Body of pancreas (tissue), 4 donors: ENCODE data around the gene STPG3. TPM values are rescaled to one million over a fixed set of nuclear protein-coding genes. Genes with fewer than 3 reads are reported as not detected.

Experiments
- ATAC-seq: fragments of 150-250 bp; one replicate; pipeline ENCODE4 v1.9.1; 2016
- DNase-seq, 4 donors: peaks; one replicate each; pipeline ENCODE4 v3.0.0-alpha.2; 2019
- H3K27ac ChIP-seq, 4 donors: fragments of 200-600 bp; sonication (generic); 1 replicate in 3 of 4; 2 replicates in 1 of 4; pipeline versions ENCODE4 v1.5.1 to v1.6.1; 2016 to 2019; ENCODE audit warnings: mild to moderate bottlenecking in 1 of 4, mixed read lengths in 1 of 4, moderate library complexity in 1 of 4
- H3K27me3 ChIP-seq, 2 donors: fragments of 200-600 bp; sonication (generic); one replicate each; pipeline ENCODE4 v1.6.0; 2016; ENCODE audit warnings: mild to moderate bottlenecking in 1 of 2
- H3K36me3 ChIP-seq, 2 donors: fragments of 200-600 bp; sonication (generic); replicated peaks in 1 of 2; 2 replicates each; pipeline ENCODE4 v1.5.1; 2016; ENCODE audit warnings: low read depth in 2 of 2; ENCODE audit not compliant: insufficient read depth in 1 of 2
- H3K4me1 ChIP-seq: fragments of 200-600 bp; sonication (generic); one replicate; pipeline ENCODE4 v1.6.0; 2016
- H3K4me3 ChIP-seq, 2 donors: fragments of 200-600 bp; sonication (generic); 1 replicate in 1 of 2; 2 replicates in 1 of 2; pipeline ENCODE4 v1.5.1; 2016 to 2019
- H3K9me3 ChIP-seq, 3 donors: fragments of 200-600 bp; sonication (generic); 1 replicate in 2 of 3; 2 replicates in 1 of 3; pipeline ENCODE4 v1.5.1; 2016
- CTCF ChIP-seq, 7 experiments: fragments of 450-650 bp in 4 of 7; fragments of 200-600 bp in 3 of 7; sonication (generic) in 3 of 7; IDR thresholded peaks; one replicate each; pipeline ENCODE4 v1.5.1; 2016 to 2019; ENCODE audit warnings: antibody characterized with exemption in 7 of 7
- POLR2A ChIP-seq, 3 donors: fragments of 450-650 bp; IDR thresholded peaks; one replicate each; pipeline ENCODE4 v1.6.1; 2016; ENCODE audit warnings: antibody characterized with exemption in 3 of 3, mild to moderate bottlenecking in 2 of 3
- WGBS, 2 donors: methylation state at CpG; one replicate each; pipeline ENCODE4 v1.1.5; 2017; 5-methylcytosine and 5-hydroxymethylcytosine counted together
- intact Hi-C: fragments of 100-400 bp; cut with DNase I; formaldehyde crosslinking; loops from one replicate; pipeline ENCODE4 v1.15.1; 2023
- total RNA-seq, 2 donors: library from RNA; depleted of rRNA; stranded (reverse); fragments of >200 nt; gene quantifications; one replicate each; pipeline ENCODE4 v1.1.0, GENCODE V29; 2016

Gene STPG3
- total RNA-seq, 2 donors from 2014 or later: not detected

- no peak for ATAC-seq
- H3K27me3 ChIP-seq: no peaks in the 10 kb centered on the region
- intact Hi-C loops: no loop called here
- peaks cover 15% of the 10 kb centered on the region for H3K4me1 ChIP-seq
- WGBS, 2 donors: 90 to 93% methylated on average over 15 to 21 of the region's 22 CpGs
- DNase-seq: no peak
- H3K9me3 ChIP-seq: no peaks in the 10 kb centered on the region
- no peak for TF ChIP-seq CTCF (IDR thresholded peaks at IDR 0.05)
- TF ChIP-seq POLR2A (IDR thresholded peaks at IDR 0.05): no peak
- H3K27ac ChIP-seq: no peak overlapping the region
- no peak overlapping the region for H3K4me3 ChIP-seq
- peaks cover 0 to 3% of the 10 kb centered on the region in 2 donors for H3K36me3 ChIP-seq
Observed at GRCh38 chr9:137264067-137264466, 13.0 kb downstream of the STPG3 start.

- Histone ChIP-seq H3K27me3 (no peaks in the 10 kb centered on the region), H3K27ac (no peak overlapping the region), H3K4me1 (peaks cover 24% of the 10 kb centered on the region), H3K36me3 (peaks cover 0 to 3% of the 10 kb centered on the region in 2 donors), H3K9me3 (no peaks in the 10 kb centered on the region), H3K4me3 (no peak overlapping the region)
- DNase-seq: no peak
- TF ChIP-seq POLR2A (IDR thresholded peaks at IDR 0.05): no peak
- TF ChIP-seq CTCF (IDR thresholded peaks at IDR 0.05): no peak
- intact Hi-C loops: no loop called here
- ATAC-seq: no peak
- whole genome bisulfite sequencing, 2 donors: 88 to 93% methylated on average over 17 to 18 of the region's 29 CpGs
Observed at GRCh38 chr9:137265496-137266161, 14.5 kb downstream of the STPG3 start.

GRCh38 chr9:137266162-137266527 lies 15.1 kb downstream of the STPG3 start:
- WGBS, 2 donors: 79% methylated on average over 14 of the region's 15 CpGs; no CpG with 5 or more reads in 1 of the 2 donors
- peaks cover 0 to 3% of the 10 kb centered on the region in 2 donors for H3K36me3 ChIP-seq
- TF ChIP-seq POLR2A (IDR thresholded peaks at IDR 0.05) (no peak), CTCF (IDR thresholded peaks at IDR 0.05) (no peak)
- ATAC-seq (no peak), DNase-seq (peak in 1 of 4 donors; percentile 16)
- H3K27me3 ChIP-seq: no peaks in the 10 kb centered on the region
- H3K9me3 ChIP-seq: no peaks in the 10 kb centered on the region
- intact Hi-C loops: no loop called here
- H3K4me1 ChIP-seq: peaks cover 24% of the 10 kb centered on the region
- no peak overlapping the region for H3K4me3 ChIP-seq
- no peak overlapping the region for H3K27ac ChIP-seq

- no peaks in the 10 kb centered on the region for H3K9me3 ChIP-seq
- intact Hi-C loops: no loop called here
- ATAC-seq: no peak
- no peaks in the 10 kb centered on the region for H3K27me3 ChIP-seq
- peak in 1 of 4 donors; percentile 12 for DNase-seq
- peaks cover 24% of the 10 kb centered on the region for H3K4me1 ChIP-seq
- WGBS, 2 donors: 89 to 91% methylated on average over 12 to 25 of the region's 34 CpGs
- H3K27ac ChIP-seq: no peak overlapping the region
- peaks cover 0 to 3% of the 10 kb centered on the region in 2 donors for H3K36me3 ChIP-seq
- no peak overlapping the region for H3K4me3 ChIP-seq
- no peak for TF ChIP-seq CTCF (IDR thresholded peaks at IDR 0.05)
- no peak for TF ChIP-seq POLR2A (IDR thresholded peaks at IDR 0.05)
Observed at GRCh38 chr9:137266585-137267453, 15.7 kb downstream of the STPG3 start.
